ENCODE data around the gene SLC24A3.

The SLC24A3 gene

GRCh38 chr20:19256085-19256484 is 43.6 kb downstream of the SLC24A3 start:
- Histone ChIP-seq H3K9ac (ENCODE audit: low read length in 2 of 2) (no peak overlapping the region), H3K4me3 (ENCODE audit: low read length in 2 of 2) (no peak overlapping the region), H3K4me1 (ENCODE audit: control insufficient read depth, insufficient read depth, low read length) (peaks cover 6% of the 10 kb centered on the region), H3K9me3 (ENCODE audit: control insufficient read depth in 2 of 2, low read length in 2 of 2) (no peaks in the 10 kb centered on the region), H3K27ac (ENCODE audit: low read length) (no peak overlapping the region), H3K27me3 (ENCODE audit: control insufficient read depth in 1 of 2, insufficient read depth in 2 of 2, low read length in 2 of 2) (no peaks in the 10 kb centered on the region), H3K36me3 (ENCODE audit: control insufficient read depth in 2 of 2, insufficient read depth in 2 of 2, low read length in 2 of 2) (no peaks in the 10 kb centered on the region)

- no peak overlapping the region for H3K27ac ChIP-seq (ENCODE audit: low read length)
- H3K9ac ChIP-seq (ENCODE audit: low read length in 2 of 2) = no peak overlapping the region
- H3K4me3 ChIP-seq (ENCODE audit: low read length in 2 of 2) = no peak overlapping the region
- no peaks in the 10 kb centered on the region for H3K27me3 ChIP-seq (ENCODE audit: control insufficient read depth in 1 of 2, insufficient read depth in 2 of 2, low read length in 2 of 2)
- H3K36me3 ChIP-seq (ENCODE audit: control insufficient read depth in 2 of 2, insufficient read depth in 2 of 2, low read length in 2 of 2) = no peaks in the 10 kb centered on the region
- H3K4me1 ChIP-seq (ENCODE audit: control insufficient read depth, insufficient read depth, low read length) = peaks cover 6% of the 10 kb centered on the region
- no peaks in the 10 kb centered on the region for H3K9me3 ChIP-seq (ENCODE audit: control insufficient read depth in 2 of 2, low read length in 2 of 2)
These were observed 44.6 kb downstream of the SLC24A3 start for GRCh38 chr20:19256906-19257595.

GRCh38 chr20:19257865-19258264 is 45.4 kb downstream of the SLC24A3 start:
- Histone ChIP-seq H3K4me1 (ENCODE audit: control insufficient read depth, insufficient read depth, low read length) (peaks cover 6% of the 10 kb centered on the region), H3K27me3 (ENCODE audit: control insufficient read depth in 1 of 2, insufficient read depth in 2 of 2, low read length in 2 of 2) (no peaks in the 10 kb centered on the region), H3K4me3 (ENCODE audit: low read length in 2 of 2) (no peak overlapping the region), H3K27ac (ENCODE audit: low read length) (no peak overlapping the region), H3K36me3 (ENCODE audit: control insufficient read depth in 2 of 2, insufficient read depth in 2 of 2, low read length in 2 of 2) (no peaks in the 10 kb centered on the region), H3K9me3 (ENCODE audit: control insufficient read depth in 2 of 2, low read length in 2 of 2) (no peaks in the 10 kb centered on the region), H3K9ac (ENCODE audit: low read length in 2 of 2) (no peak overlapping the region)

GRCh38 chr20:19259141-19259591 is 46.7 kb downstream of the SLC24A3 start:
- Histone ChIP-seq H3K9ac (ENCODE audit: low read length in 2 of 2) (no peak overlapping the region), H3K4me3 (ENCODE audit: low read length in 2 of 2) (no peak overlapping the region), H3K9me3 (ENCODE audit: control insufficient read depth in 2 of 2, low read length in 2 of 2) (no peaks in the 10 kb centered on the region), H3K4me1 (ENCODE audit: control insufficient read depth, insufficient read depth, low read length) (peaks cover 4% of the 10 kb centered on the region), H3K36me3 (ENCODE audit: control insufficient read depth in 2 of 2, insufficient read depth in 2 of 2, low read length in 2 of 2) (no peaks in the 10 kb centered on the region), H3K27me3 (ENCODE audit: control insufficient read depth in 1 of 2, insufficient read depth in 2 of 2, low read length in 2 of 2) (no peaks in the 10 kb centered on the region), H3K27ac (ENCODE audit: low read length) (no peak overlapping the region)

- Histone ChIP-seq H3K4me3 (ENCODE audit: low read length in 2 of 2) (no peak overlapping the region), H3K27me3 (ENCODE audit: control insufficient read depth in 1 of 2, insufficient read depth in 2 of 2, low read length in 2 of 2) (no peaks in the 10 kb centered on the region), H3K36me3 (ENCODE audit: control insufficient read depth in 2 of 2, insufficient read depth in 2 of 2, low read length in 2 of 2) (no peaks in the 10 kb centered on the region), H3K27ac (ENCODE audit: low read length) (no peak overlapping the region), H3K9ac (ENCODE audit: low read length in 2 of 2) (no peak overlapping the region), H3K9me3 (ENCODE audit: control insufficient read depth in 2 of 2, low read length in 2 of 2) (no peaks in the 10 kb centered on the region), H3K4me1 (ENCODE audit: control insufficient read depth, insufficient read depth, low read length) (peaks cover 4% of the 10 kb centered on the region)
These were observed 48.1 kb downstream of the SLC24A3 start for GRCh38 chr20:19260412-19261090.

- H3K4me3 ChIP-seq (ENCODE audit: low read length in 2 of 2) = no peak overlapping the region
- H3K4me1 ChIP-seq (ENCODE audit: control insufficient read depth, insufficient read depth, low read length) = no peaks in the 10 kb centered on the region
- no peak overlapping the region for H3K9ac ChIP-seq (ENCODE audit: low read length in 2 of 2)
- H3K27ac ChIP-seq (ENCODE audit: low read length) = no peak overlapping the region
- H3K27me3 ChIP-seq (ENCODE audit: control insufficient read depth in 1 of 2, insufficient read depth in 2 of 2, low read length in 2 of 2) = no peaks in the 10 kb centered on the region
- H3K36me3 ChIP-seq (ENCODE audit: control insufficient read depth in 2 of 2, insufficient read depth in 2 of 2, low read length in 2 of 2) = no peaks in the 10 kb centered on the region
- no peaks in the 10 kb centered on the region for H3K9me3 ChIP-seq (ENCODE audit: control insufficient read depth in 2 of 2, low read length in 2 of 2)
These were observed 51.7 kb downstream of the SLC24A3 start for GRCh38 chr20:19264191-19264590.

- no peaks in the 10 kb centered on the region for H3K36me3 ChIP-seq (ENCODE audit: control insufficient read depth in 2 of 2, insufficient read depth in 2 of 2, low read length in 2 of 2)
- no peak overlapping the region for H3K4me3 ChIP-seq (ENCODE audit: low read length in 2 of 2)
- H3K27me3 ChIP-seq (ENCODE audit: control insufficient read depth in 1 of 2, insufficient read depth in 2 of 2, low read length in 2 of 2) = no peaks in the 10 kb centered on the region
- no peak overlapping the region for H3K27ac ChIP-seq (ENCODE audit: low read length)
- no peaks in the 10 kb centered on the region for H3K9me3 ChIP-seq (ENCODE audit: control insufficient read depth in 2 of 2, low read length in 2 of 2)
- no peaks in the 10 kb centered on the region for H3K4me1 ChIP-seq (ENCODE audit: control insufficient read depth, insufficient read depth, low read length)
- no peak overlapping the region for H3K9ac ChIP-seq (ENCODE audit: low read length in 2 of 2)
These were observed 53.4 kb downstream of the SLC24A3 start for GRCh38 chr20:19265646-19266374.

GRCh38 chr20:19268426-19268825 is 56.0 kb downstream of the SLC24A3 start:
- Histone ChIP-seq H3K4me3 (ENCODE audit: low read length in 2 of 2) (no peak overlapping the region), H3K36me3 (ENCODE audit: control insufficient read depth in 2 of 2, insufficient read depth in 2 of 2, low read length in 2 of 2) (no peaks in the 10 kb centered on the region), H3K9me3 (ENCODE audit: control insufficient read depth in 2 of 2, low read length in 2 of 2) (no peaks in the 10 kb centered on the region), H3K27me3 (ENCODE audit: control insufficient read depth in 1 of 2, insufficient read depth in 2 of 2, low read length in 2 of 2) (no peaks in the 10 kb centered on the region), H3K4me1 (ENCODE audit: control insufficient read depth, insufficient read depth, low read length) (no peaks in the 10 kb centered on the region), H3K27ac (ENCODE audit: low read length) (no peak overlapping the region), H3K9ac (ENCODE audit: low read length in 2 of 2) (no peak overlapping the region)

GRCh38 chr20:19269737-19270340 is 57.4 kb downstream of the SLC24A3 start:
- no peak overlapping the region for H3K27ac ChIP-seq (ENCODE audit: low read length)
- H3K9me3 ChIP-seq (ENCODE audit: control insufficient read depth in 2 of 2, low read length in 2 of 2) = no peaks in the 10 kb centered on the region
- no peaks in the 10 kb centered on the region for H3K36me3 ChIP-seq (ENCODE audit: control insufficient read depth in 2 of 2, insufficient read depth in 2 of 2, low read length in 2 of 2)
- H3K4me3 ChIP-seq (ENCODE audit: low read length in 2 of 2) = no peak overlapping the region
- no peak overlapping the region for H3K9ac ChIP-seq (ENCODE audit: low read length in 2 of 2)
- H3K4me1 ChIP-seq (ENCODE audit: control insufficient read depth, insufficient read depth, low read length) = peaks cover under 1% of the 10 kb centered on the region
- H3K27me3 ChIP-seq (ENCODE audit: control insufficient read depth in 1 of 2, insufficient read depth in 2 of 2, low read length in 2 of 2) = no peaks in the 10 kb centered on the region

GRCh38 chr20:19271879-19272651 is 59.6 kb downstream of the SLC24A3 start:
- H3K36me3 ChIP-seq (ENCODE audit: control insufficient read depth in 2 of 2, insufficient read depth in 2 of 2, low read length in 2 of 2) = no peaks in the 10 kb centered on the region
- H3K4me1 ChIP-seq (ENCODE audit: control insufficient read depth, insufficient read depth, low read length) = peaks cover 11% of the 10 kb centered on the region
- no peaks in the 10 kb centered on the region for H3K9me3 ChIP-seq (ENCODE audit: control insufficient read depth in 2 of 2, low read length in 2 of 2)
- H3K9ac ChIP-seq (ENCODE audit: low read length in 2 of 2) = no peak overlapping the region
- H3K27ac ChIP-seq (ENCODE audit: low read length) = no peak overlapping the region
- no peaks in the 10 kb centered on the region for H3K27me3 ChIP-seq (ENCODE audit: control insufficient read depth in 1 of 2, insufficient read depth in 2 of 2, low read length in 2 of 2)
- H3K4me3 ChIP-seq (ENCODE audit: low read length in 2 of 2) = no peak overlapping the region
